ENCODE measurements around the gene VWA3B. TPM values are rescaled to one million over a fixed set of nuclear protein-coding genes. Genes with fewer than 3 reads are reported as not detected.
"Not testable (repeated sequence)": the region's sequence is repeated elsewhere in the genome, so short reads cannot be mapped to it uniquely, and the experiment has no call there.

Gene VWA3B
- total RNA-seq, 1 donor from 2014 or later: not detected

DNA sequence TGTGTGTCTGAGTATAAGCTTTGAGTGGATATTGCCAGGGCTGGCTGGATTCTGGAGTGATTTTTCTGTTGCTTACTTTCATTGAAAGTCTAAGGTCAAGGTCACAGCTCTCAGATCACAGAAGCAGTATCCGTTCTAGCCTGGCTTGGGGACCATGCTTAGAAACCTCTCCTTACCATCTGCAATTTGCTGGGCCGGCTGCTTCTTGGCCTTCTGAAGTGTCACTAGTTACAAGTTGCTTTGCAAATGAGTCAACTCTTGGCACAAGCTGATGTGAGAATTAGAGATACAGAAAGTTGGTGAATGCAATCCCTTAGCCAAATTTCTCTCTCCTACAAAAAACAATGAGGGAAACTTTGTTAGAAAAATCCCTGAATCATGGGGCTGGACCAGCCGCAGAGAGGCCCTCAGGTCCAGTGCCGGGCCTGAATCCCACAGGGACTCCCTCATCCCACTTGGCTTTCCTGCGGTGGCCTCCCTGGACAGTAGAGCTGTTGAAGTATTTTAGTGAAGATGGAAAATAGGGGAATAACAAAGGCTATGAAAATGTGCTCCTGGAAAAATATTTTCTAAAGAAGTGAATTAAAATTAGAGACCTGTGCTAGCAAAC is 166.6 kb downstream of the VWA3B start:
- Histone ChIP-seq H3K9ac (ENCODE audit: low read depth in 1 of 3, low read length in 3 of 3) (no peak overlapping the region), H3K27ac (ENCODE audit: low read depth, low read length) (no peak overlapping the region), H3K27me3 (ENCODE audit: control insufficient read depth in 3 of 3, insufficient read depth in 3 of 3, low read length in 3 of 3) (no peaks in the 10 kb centered on the region), H3K4me1 (ENCODE audit: control insufficient read depth in 3 of 3, insufficient read depth in 3 of 3, low read length in 3 of 3) (no peaks in the 10 kb centered on the region), H3K4me3 (ENCODE audit: low read length in 3 of 3) (no peak overlapping the region), H3K36me3 (ENCODE audit: control insufficient read depth in 3 of 3, insufficient read depth in 3 of 3, low read length in 3 of 3) (no peaks in the 10 kb centered on the region), H3K9me3 (ENCODE audit: control insufficient read depth in 3 of 3, low read length in 3 of 3) (peaks cover 0 to under 1% (median 0%) of the 10 kb centered on the region in 3 donors)

DNA sequence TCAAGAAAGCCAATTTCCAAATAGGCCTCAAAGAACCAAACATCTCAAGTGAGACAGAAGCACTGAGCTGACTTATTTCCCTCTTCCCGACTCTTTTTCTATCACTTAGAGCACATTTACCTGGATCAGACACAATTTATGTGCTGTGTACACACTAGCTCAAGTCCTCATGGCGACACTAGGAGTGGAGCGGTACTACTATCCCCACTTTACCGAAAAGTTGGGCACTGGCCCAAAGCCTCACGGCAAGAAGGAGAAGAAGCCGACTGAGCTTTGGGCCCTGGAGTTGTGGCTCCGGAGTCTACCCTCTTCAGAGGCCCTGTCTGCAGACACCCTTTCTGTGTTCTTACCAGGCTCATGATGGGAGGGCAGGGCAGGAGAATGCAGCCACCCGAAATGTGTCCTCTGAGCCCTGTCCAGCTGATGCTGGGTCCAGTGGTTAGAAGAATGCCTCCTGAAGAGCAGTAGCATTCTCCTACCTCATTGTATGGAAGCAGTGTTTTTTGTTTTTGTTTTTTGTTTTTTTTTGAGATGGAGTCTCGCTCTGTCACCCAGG is 167.6 kb downstream of the VWA3B start:
- no peaks in the 10 kb centered on the region for H3K36me3 ChIP-seq (ENCODE audit: control insufficient read depth in 3 of 3, insufficient read depth in 3 of 3, low read length in 3 of 3)
- no peak overlapping the region for H3K9ac ChIP-seq (ENCODE audit: low read depth in 1 of 3, low read length in 3 of 3)
- no peaks in the 10 kb centered on the region for H3K27me3 ChIP-seq (ENCODE audit: control insufficient read depth in 3 of 3, insufficient read depth in 3 of 3, low read length in 3 of 3)
- H3K4me3 ChIP-seq (ENCODE audit: low read length in 3 of 3): no peak overlapping the region
- H3K4me1 ChIP-seq (ENCODE audit: control insufficient read depth in 3 of 3, insufficient read depth in 3 of 3, low read length in 3 of 3): no peaks in the 10 kb centered on the region
- no peaks in the 10 kb centered on the region for H3K9me3 ChIP-seq (ENCODE audit: control insufficient read depth in 3 of 3, low read length in 3 of 3)
- H3K27ac ChIP-seq (ENCODE audit: low read depth, low read length): no peak overlapping the region

DNA sequence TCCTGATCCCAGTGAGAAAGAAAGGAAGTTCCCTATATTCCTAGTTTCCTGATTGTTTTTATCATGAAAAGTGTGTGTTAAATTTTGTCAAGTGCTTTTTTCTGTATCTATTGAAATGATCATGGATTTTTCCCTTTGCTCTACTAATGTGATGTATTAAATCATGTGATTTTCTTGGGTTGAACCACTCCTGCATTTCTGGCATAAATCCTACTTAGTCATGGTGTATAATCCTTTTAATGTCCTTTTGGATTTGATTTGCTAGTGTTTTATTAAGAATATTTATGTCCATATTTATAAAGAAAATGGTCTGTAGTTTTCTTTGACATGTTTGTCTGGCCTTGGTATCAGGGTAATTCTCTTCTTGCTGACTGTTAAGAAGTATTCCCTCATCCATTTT is 171.9 kb downstream of the VWA3B start:
- no peaks in the 10 kb centered on the region for H3K36me3 ChIP-seq (ENCODE audit: control insufficient read depth in 3 of 3, insufficient read depth in 3 of 3, low read length in 3 of 3)

DNA sequence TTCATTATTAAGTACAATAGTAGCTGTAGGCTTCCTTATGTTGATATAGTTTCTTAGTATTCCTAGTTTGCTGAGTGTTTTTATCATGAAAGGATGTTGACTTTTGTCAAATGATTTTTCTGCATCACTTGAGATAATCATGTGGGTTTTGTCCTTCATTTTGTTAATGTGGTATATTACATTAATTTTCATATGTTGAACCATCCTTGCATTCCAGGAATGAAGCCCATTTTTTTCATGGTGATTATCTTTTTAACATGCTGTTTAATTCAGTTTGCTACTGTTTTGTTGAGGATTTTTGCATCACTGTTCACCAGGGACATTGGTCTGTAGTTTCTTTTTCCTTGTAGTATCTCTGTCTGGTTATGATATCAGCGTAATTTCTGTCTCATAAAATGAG is 176.4 kb downstream of the VWA3B start:
- H3K4me1 ChIP-seq (ENCODE audit: control insufficient read depth in 3 of 3, insufficient read depth in 3 of 3, low read length in 3 of 3): no peaks in the 10 kb centered on the region
- no peaks in the 10 kb centered on the region for H3K27me3 ChIP-seq (ENCODE audit: control insufficient read depth in 3 of 3, insufficient read depth in 3 of 3, low read length in 3 of 3)
- H3K9me3 ChIP-seq (ENCODE audit: control insufficient read depth in 3 of 3, low read length in 3 of 3): peaks cover 0 to 7% (median 3%) of the 10 kb centered on the region in 3 donors
- no peak overlapping the region for H3K27ac ChIP-seq (ENCODE audit: low read depth, low read length)
- H3K4me3 ChIP-seq (ENCODE audit: low read length in 3 of 3): no peak overlapping the region
- no peaks in the 10 kb centered on the region for H3K36me3 ChIP-seq (ENCODE audit: control insufficient read depth in 3 of 3, insufficient read depth in 3 of 3, low read length in 3 of 3)
- no peak overlapping the region for H3K9ac ChIP-seq (ENCODE audit: low read depth in 1 of 3, low read length in 3 of 3)

More for the DNA sequence above, 171.9 kb downstream of the VWA3B start:
- Histone ChIP-seq H3K27ac (ENCODE audit: low read depth, low read length) (no peak overlapping the region), H3K9me3 (ENCODE audit: control insufficient read depth in 3 of 3, low read length in 3 of 3) (peaks cover 0 to 7% (median 0%) of the 10 kb centered on the region in 3 donors), H3K9ac (ENCODE audit: low read depth in 1 of 3, low read length in 3 of 3) (no peak overlapping the region), H3K4me3 (ENCODE audit: low read length in 3 of 3) (no peak overlapping the region), H3K4me1 (ENCODE audit: control insufficient read depth in 3 of 3, insufficient read depth in 3 of 3, low read length in 3 of 3) (no peaks in the 10 kb centered on the region), H3K27me3 (ENCODE audit: control insufficient read depth in 3 of 3, insufficient read depth in 3 of 3, low read length in 3 of 3) (no peaks in the 10 kb centered on the region)

DNA sequence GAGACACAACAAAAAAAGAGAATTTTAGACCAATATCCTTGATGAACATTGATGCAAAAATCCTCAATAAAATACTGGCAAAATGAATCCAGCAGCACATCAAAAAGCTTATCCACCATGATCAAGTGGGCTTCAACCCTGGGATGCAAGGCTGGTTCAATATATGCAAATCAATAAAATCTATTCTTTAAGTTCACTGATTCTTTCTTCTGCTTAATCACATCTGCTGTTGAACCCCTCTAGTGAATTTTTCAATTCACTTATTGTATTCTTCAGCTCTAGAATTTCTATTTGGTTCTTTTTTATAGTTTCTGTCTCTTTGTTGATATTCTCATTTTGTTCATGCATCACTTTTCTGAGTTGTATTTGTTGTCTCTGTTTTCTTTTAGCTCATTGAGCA is 181.3 kb downstream of the VWA3B start:
- not testable (repeated sequence) for H3K27me3 ChIP-seq (ENCODE audit: control insufficient read depth in 3 of 3, insufficient read depth in 3 of 3, low read length in 3 of 3); H3K27ac ChIP-seq (ENCODE audit: low read depth, low read length); H3K36me3 ChIP-seq (ENCODE audit: control insufficient read depth in 3 of 3, insufficient read depth in 3 of 3, low read length in 3 of 3); H3K9ac ChIP-seq (ENCODE audit: low read depth in 1 of 3, low read length in 3 of 3); H3K4me3 ChIP-seq (ENCODE audit: low read length in 3 of 3); H3K9me3 ChIP-seq (ENCODE audit: control insufficient read depth in 3 of 3, low read length in 3 of 3); H3K4me1 ChIP-seq (ENCODE audit: control insufficient read depth in 3 of 3, insufficient read depth in 3 of 3, low read length in 3 of 3)

DNA sequence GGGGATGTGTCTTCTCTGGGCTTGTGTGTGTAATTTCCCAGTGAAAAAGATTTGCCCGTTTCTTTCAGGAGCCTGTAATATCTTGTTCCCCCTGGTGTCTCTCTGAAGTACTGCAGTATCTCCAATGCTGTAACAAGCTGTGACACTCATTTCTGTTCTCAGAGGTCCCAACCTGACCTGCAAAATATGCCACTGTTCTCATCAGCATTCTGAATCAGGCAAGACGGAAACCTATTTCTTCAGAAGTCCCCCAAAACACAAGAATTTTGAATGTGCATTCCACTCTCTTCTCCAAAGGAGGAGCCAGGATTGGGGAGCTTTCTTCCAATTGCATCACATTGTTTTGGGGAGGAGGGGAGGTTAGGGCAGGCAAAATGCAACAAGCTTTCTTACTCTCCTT is 182.3 kb downstream of the VWA3B start:
- H3K9me3 ChIP-seq (ENCODE audit: control insufficient read depth in 3 of 3, low read length in 3 of 3): peaks cover 0 to 3% (median 0%) of the 10 kb centered on the region in 3 donors
- H3K9ac ChIP-seq (ENCODE audit: low read depth in 1 of 3, low read length in 3 of 3): no peak overlapping the region
- H3K36me3 ChIP-seq (ENCODE audit: control insufficient read depth in 3 of 3, insufficient read depth in 3 of 3, low read length in 3 of 3): no peaks in the 10 kb centered on the region
- H3K27me3 ChIP-seq (ENCODE audit: control insufficient read depth in 3 of 3, insufficient read depth in 3 of 3, low read length in 3 of 3): no peaks in the 10 kb centered on the region
- H3K4me3 ChIP-seq (ENCODE audit: low read length in 3 of 3): no peak overlapping the region
- H3K4me1 ChIP-seq (ENCODE audit: control insufficient read depth in 3 of 3, insufficient read depth in 3 of 3, low read length in 3 of 3): no peaks in the 10 kb centered on the region
- no peak overlapping the region for H3K27ac ChIP-seq (ENCODE audit: low read depth, low read length)

DNA sequence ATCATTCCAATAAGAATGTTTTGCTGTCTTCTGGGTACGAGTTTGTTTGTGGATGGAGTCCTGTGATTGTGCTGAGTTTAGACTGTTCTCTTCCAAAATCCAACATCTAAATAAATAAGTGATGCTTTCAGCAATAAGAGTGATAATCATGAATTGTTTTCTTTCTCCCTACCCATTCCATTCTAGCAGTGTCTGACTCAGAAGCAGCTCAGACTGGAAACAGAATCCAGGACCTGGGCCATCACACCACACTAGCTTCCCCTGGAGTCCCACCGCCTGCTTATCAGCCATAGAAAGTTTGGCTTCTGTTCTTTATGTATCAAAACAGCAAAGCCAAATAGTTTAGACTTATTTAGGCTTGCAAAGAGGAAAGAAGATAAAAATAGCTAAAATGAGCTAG is 182.9 kb downstream of the VWA3B start:
- Histone ChIP-seq H3K36me3 (ENCODE audit: control insufficient read depth in 3 of 3, insufficient read depth in 3 of 3, low read length in 3 of 3) (no peaks in the 10 kb centered on the region), H3K4me3 (ENCODE audit: low read length in 3 of 3) (no peak overlapping the region), H3K4me1 (ENCODE audit: control insufficient read depth in 3 of 3, insufficient read depth in 3 of 3, low read length in 3 of 3) (no peaks in the 10 kb centered on the region), H3K9ac (ENCODE audit: low read depth in 1 of 3, low read length in 3 of 3) (no peak overlapping the region), H3K27ac (ENCODE audit: low read depth, low read length) (no peak overlapping the region), H3K27me3 (ENCODE audit: control insufficient read depth in 3 of 3, insufficient read depth in 3 of 3, low read length in 3 of 3) (no peaks in the 10 kb centered on the region), H3K9me3 (ENCODE audit: control insufficient read depth in 3 of 3, low read length in 3 of 3) (no peaks in the 10 kb centered on the region)

DNA sequence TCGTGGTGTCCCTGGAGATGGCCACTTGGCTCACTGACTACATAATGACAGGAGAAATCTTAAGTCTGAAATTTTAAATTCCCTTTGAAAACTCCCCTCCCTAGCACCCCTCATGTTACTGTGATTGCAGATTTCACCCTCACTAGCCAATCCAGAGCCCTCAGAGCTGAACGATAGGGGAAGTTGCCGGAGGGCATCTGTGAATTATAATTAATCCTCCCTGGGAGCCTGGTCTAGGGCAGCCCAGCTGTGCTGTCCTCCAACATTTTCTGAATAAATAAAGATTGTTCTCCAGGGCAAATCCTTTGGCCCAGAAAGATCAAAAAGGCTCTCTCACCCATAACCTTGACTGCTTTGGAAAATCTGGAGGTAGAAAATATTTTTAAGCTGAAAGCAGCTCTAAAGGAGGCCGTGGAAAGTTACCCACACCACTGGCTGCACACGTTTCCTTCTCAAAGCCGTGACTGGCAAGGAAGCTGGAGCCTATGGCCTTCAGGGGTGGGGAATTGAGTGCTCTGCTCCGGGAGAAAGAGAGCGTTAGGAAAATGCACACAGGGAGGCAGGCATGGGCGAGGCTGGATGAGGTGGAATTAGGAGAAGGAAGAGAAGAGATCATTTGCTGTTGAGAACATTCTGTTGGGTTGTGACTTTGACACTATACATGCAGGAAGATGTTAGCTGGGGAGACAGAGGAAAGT is 190.3 kb downstream of the VWA3B start:
- peaks cover 0 to 2% (median 0%) of the 10 kb centered on the region in 3 donors for H3K9me3 ChIP-seq (ENCODE audit: control insufficient read depth in 3 of 3, low read length in 3 of 3)
- no peaks in the 10 kb centered on the region for H3K36me3 ChIP-seq (ENCODE audit: control insufficient read depth in 3 of 3, insufficient read depth in 3 of 3, low read length in 3 of 3)
- no peaks in the 10 kb centered on the region for H3K4me1 ChIP-seq (ENCODE audit: control insufficient read depth in 3 of 3, insufficient read depth in 3 of 3, low read length in 3 of 3)
- no peak overlapping the region for H3K9ac ChIP-seq (ENCODE audit: low read depth in 1 of 3, low read length in 3 of 3)
- H3K27me3 ChIP-seq (ENCODE audit: control insufficient read depth in 3 of 3, insufficient read depth in 3 of 3, low read length in 3 of 3): peaks cover 4 to 16% (median 11%) of the 10 kb centered on the region in 3 donors
- no peak overlapping the region for H3K4me3 ChIP-seq (ENCODE audit: low read length in 3 of 3)
- H3K27ac ChIP-seq (ENCODE audit: low read depth, low read length): no peak overlapping the region

DNA sequence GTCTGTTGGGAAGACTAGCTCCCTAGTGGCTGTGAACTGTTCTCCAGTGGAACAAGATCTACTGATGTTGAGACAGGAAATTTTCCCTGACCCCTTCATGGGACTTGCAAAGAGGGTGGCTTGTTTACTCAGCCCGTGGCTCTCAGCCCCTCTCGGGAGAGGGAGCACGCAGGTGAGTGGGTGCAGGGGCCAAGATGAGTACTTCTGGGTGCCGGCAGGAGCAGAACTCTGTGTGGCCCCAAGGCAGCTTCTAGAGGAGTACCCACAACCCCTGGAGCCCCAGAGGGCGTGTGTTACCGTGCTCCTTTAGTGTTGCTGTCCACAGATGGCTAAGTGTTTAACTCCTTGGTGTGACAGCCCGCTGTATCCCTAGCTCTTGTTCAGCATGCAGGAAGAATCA is 191.1 kb downstream of the VWA3B start:
- no peak overlapping the region for H3K4me3 ChIP-seq (ENCODE audit: low read length in 3 of 3)
- H3K27ac ChIP-seq (ENCODE audit: low read depth, low read length): no peak overlapping the region
- peaks cover 4 to 16% (median 11%) of the 10 kb centered on the region in 3 donors for H3K27me3 ChIP-seq (ENCODE audit: control insufficient read depth in 3 of 3, insufficient read depth in 3 of 3, low read length in 3 of 3)
- H3K9me3 ChIP-seq (ENCODE audit: control insufficient read depth in 3 of 3, low read length in 3 of 3): peaks cover 0 to 2% (median 0%) of the 10 kb centered on the region in 3 donors
- no peak overlapping the region for H3K9ac ChIP-seq (ENCODE audit: low read depth in 1 of 3, low read length in 3 of 3)
- no peaks in the 10 kb centered on the region for H3K36me3 ChIP-seq (ENCODE audit: control insufficient read depth in 3 of 3, insufficient read depth in 3 of 3, low read length in 3 of 3)
- H3K4me1 ChIP-seq (ENCODE audit: control insufficient read depth in 3 of 3, insufficient read depth in 3 of 3, low read length in 3 of 3): no peaks in the 10 kb centered on the region

DNA sequence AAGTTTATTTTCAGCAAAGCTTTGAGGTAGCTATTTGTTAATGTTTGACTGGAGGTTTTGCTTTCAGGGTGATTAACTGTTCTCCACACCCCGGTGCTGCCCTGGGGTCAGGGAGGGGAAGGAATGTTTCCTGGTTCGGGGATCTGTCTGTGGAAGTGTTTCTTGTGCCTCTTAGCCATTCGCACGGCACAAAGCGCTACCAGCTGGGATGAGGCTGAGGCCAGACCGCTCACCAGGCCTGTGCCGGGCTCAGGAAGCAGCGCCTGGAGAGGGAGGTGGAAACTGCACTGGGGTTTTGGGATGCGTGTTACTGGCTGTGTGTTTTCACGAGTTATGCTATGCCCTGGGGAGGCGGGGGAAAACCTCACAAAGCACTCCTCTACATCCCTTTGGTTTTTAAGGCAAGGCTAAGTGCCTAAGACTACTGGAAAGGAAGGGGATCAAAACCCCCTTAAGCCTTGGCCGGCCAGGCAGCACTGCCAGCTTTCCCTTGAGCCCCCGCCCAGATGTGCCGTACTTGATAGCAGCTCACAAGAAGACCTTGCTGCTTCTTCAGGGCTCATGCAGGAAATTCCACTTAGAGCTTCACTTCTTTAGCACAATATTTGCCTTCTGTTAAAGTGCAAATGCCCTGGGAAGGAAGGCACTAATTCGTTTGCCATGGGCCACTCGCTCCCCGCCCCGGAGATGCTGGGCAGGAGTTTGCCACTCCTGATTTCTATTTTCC is 193.6 kb downstream of the VWA3B start:
- no peak overlapping the region for H3K4me3 ChIP-seq (ENCODE audit: low read length in 3 of 3)
- peaks cover 4 to 16% (median 15%) of the 10 kb centered on the region in 3 donors for H3K27me3 ChIP-seq (ENCODE audit: control insufficient read depth in 3 of 3, insufficient read depth in 3 of 3, low read length in 3 of 3)
- H3K9ac ChIP-seq (ENCODE audit: low read depth in 1 of 3, low read length in 3 of 3): no peak overlapping the region
- H3K4me1 ChIP-seq (ENCODE audit: control insufficient read depth in 3 of 3, insufficient read depth in 3 of 3, low read length in 3 of 3): no peaks in the 10 kb centered on the region
- no peak overlapping the region for H3K27ac ChIP-seq (ENCODE audit: low read depth, low read length)
- H3K9me3 ChIP-seq (ENCODE audit: control insufficient read depth in 3 of 3, low read length in 3 of 3): peaks cover 0 to 2% (median 0%) of the 10 kb centered on the region in 3 donors
- H3K36me3 ChIP-seq (ENCODE audit: control insufficient read depth in 3 of 3, insufficient read depth in 3 of 3, low read length in 3 of 3): no peaks in the 10 kb centered on the region

All from skeletal muscle tissue (tissue), 4 donors.